Naive thymus-derived CD4-positive, alpha-beta T cell (primary cell): ENCODE results near the gene AATK. TPM values are rescaled to one million over a fixed set of nuclear protein-coding genes. Genes with fewer than 3 reads are reported as not detected.

Experiments
- ATAC-seq: fragments of 150-1000 bp; cut with Tn5 transposase; 2 replicates; pipeline ENCODE4 v1.10.0; 2021; ENCODE audit warnings: mild to moderate bottlenecking, moderate library complexity
- CTCF ChIA-PET: fragments of 350-600 bp; sonication (Branson Sonifier 250); formaldehyde crosslinking; loops from one replicate; lab custom pipeline; 2021; ENCODE audit warnings: antibody characterized with exemption; lab: Charles Lee
- POLR2A ChIA-PET: fragments of 350-600 bp; sonication (Branson Sonifier 250); formaldehyde crosslinking; loops from one replicate; lab custom pipeline; 2021; ENCODE audit warnings: antibody characterized with exemption, inconsistent platforms; lab: Charles Lee
- DNase-seq, 9 donors: peaks; one replicate each; pipeline versions ENCODE4 v3.0.0 to v3.0.0-alpha.2; 2020 to 2022; ENCODE audit warnings: mixed read lengths in 1 of 9
- H3K27ac ChIP-seq: one replicate; pipeline ENCODE4 v1.7.0; 2013; ENCODE audit warnings: mild to moderate bottlenecking, low read depth, low read length, moderate library complexity
- H3K27me3 ChIP-seq, 2 donors: one replicate each; pipeline ENCODE4 v1.7.0; 2013; ENCODE audit warnings: low read length in 2 of 2, mild to moderate bottlenecking in 2 of 2, moderate library complexity in 2 of 2; ENCODE audit not compliant: control insufficient read depth in 2 of 2, insufficient read depth in 2 of 2
- H3K36me3 ChIP-seq, 3 experiments: 1 replicate in 2 of 3; 2 replicates in 1 of 3; pipeline ENCODE4 v1.7.0; 2013; ENCODE audit warnings: low read length in 3 of 3, mild to moderate bottlenecking in 3 of 3, moderate library complexity in 1 of 3; ENCODE audit not compliant: insufficient read depth in 3 of 3, control insufficient read depth in 2 of 3
- H3K4me1 ChIP-seq, 2 donors: one replicate each; pipeline ENCODE4 v1.7.0; 2013; ENCODE audit warnings: low read length in 2 of 2, mild to moderate bottlenecking in 2 of 2, moderate library complexity in 1 of 2; ENCODE audit not compliant: control insufficient read depth in 2 of 2, insufficient read depth in 2 of 2
- H3K4me3 ChIP-seq: 2 replicates; pipeline ENCODE4 v1.7.0; 2013; ENCODE audit warnings: mild to moderate bottlenecking, low read length
- H3K9me3 ChIP-seq, 3 experiments: 1 replicate in 2 of 3; 2 replicates in 1 of 3; pipeline ENCODE4 v1.7.0; 2013; ENCODE audit warnings: low read length in 3 of 3; ENCODE audit not compliant: control insufficient read depth in 2 of 3
- H3K27ac Mint-ChIP-seq, 9 donors: one replicate each; pipeline ENCODE4 v1.8.0; 2020 to 2022; ENCODE audit warnings: mixed read lengths in 9 of 9, mild to moderate bottlenecking in 8 of 9, moderate library complexity in 5 of 9, inconsistent platforms in 2 of 9
- H3K27me3 Mint-ChIP-seq, 5 donors: one replicate each; pipeline ENCODE4 v1.8.0; 2021 to 2022; ENCODE audit warnings: mixed read lengths in 5 of 5, mild to moderate bottlenecking in 1 of 5
- H3K36me3 Mint-ChIP-seq, 5 donors: one replicate each; pipeline ENCODE4 v1.8.0; 2020 to 2022; ENCODE audit warnings: mixed read lengths in 5 of 5, mild to moderate bottlenecking in 3 of 5, inconsistent platforms in 1 of 5
- H3K4me1 Mint-ChIP-seq, 7 donors: one replicate each; pipeline ENCODE4 v1.8.0; 2020 to 2022; ENCODE audit warnings: mixed read lengths in 7 of 7, mild to moderate bottlenecking in 3 of 7, inconsistent platforms in 1 of 7
- H3K4me3 Mint-ChIP-seq, 10 donors: one replicate each; pipeline ENCODE4 v1.8.0; 2020 to 2022; ENCODE audit warnings: mild to moderate bottlenecking in 10 of 10, mixed read lengths in 10 of 10, moderate library complexity in 6 of 10, inconsistent platforms in 2 of 10
- H3K9me3 Mint-ChIP-seq, 11 donors: one replicate each; pipeline ENCODE4 v1.8.0; 2020 to 2022; ENCODE audit warnings: mixed read lengths in 11 of 11, mild to moderate bottlenecking in 4 of 11, inconsistent platforms in 1 of 11, moderate library complexity in 1 of 11
- intact Hi-C, 2 donors: fragments of 100-400 bp; cut with micrococcal nuclease; formaldehyde crosslinking; loops; one replicate each; pipeline ENCODE4 v1.15.1; 2023
- polyA plus RNA-seq, 2 donors: library from polyadenylated mRNA; unstranded; fragments of 300-500 nt; fragmentation: Illumina TruSeq; gene quantifications; one replicate each; pipeline ENCODE4 v1.2.3, GENCODE V29; 2021
- total RNA-seq, 6 experiments: library from RNA in 5 of 6; stranded (reverse) in 5 of 6; gene quantifications; 1 replicate in 5 of 6; 2 replicates in 1 of 6; pipeline ENCODE4 v1.2.3 and lab custom pipeline; 2021 to 2026

The AATK gene
- total and polyA plus RNA-seq, 7 experiments from 2014 or later = 0.46 to 10.4 (median 1.4) TPM; not detected in 2

- no peaks in the 10 kb centered on the region for H3K27me3 ChIP-seq
- H3K36me3 ChIP-seq = peaks cover 0 to 9% (median 0%) of the 10 kb centered on the region in 3 experiments
- H3K9me3 ChIP-seq = no peaks in the 10 kb centered on the region
- Mint-ChIP-seq H3K36me3 (no peaks in the 10 kb centered on the region), H3K4me3 (no peak overlapping the region), H3K27me3 (peaks cover 0 to 5% (median 0%) of the 10 kb centered on the region in 5 donors), H3K4me1 (no peaks in the 10 kb centered on the region), H3K27ac (no peak overlapping the region), H3K9me3 (no peaks in the 10 kb centered on the region)
- H3K4me1 ChIP-seq = no peaks in the 10 kb centered on the region
- H3K27ac ChIP-seq = no peak overlapping the region
- intact Hi-C loops = no loop called here
- ChIA-PET POLR2A (no interaction called here), CTCF (no interaction called here)
- DNase-seq (no peak), ATAC-seq (no peak)
- H3K4me3 ChIP-seq = no peak overlapping the region
Observed at GRCh38 chr17:81189016-81189415, 23.0 kb upstream of the AATK start.

DNA sequence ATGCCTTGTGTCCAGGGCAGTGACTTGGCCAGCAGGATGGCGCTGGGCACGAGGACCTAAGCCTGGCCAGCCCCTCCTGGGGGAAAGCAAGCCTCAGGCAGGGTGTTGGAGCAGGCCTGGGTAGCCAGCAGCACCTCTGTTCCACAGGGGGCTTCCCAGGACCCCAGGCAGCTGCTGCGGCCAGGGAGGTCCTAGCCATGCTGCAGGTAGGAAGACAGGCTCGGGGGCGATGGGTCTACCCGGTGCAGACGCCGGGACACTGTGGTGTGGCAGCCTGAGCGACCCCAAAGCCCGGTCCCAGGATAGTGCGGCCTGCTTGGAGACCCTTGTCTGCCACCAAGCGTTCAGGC lies 22.4 kb upstream of the AATK start:
- Histone ChIP-seq H3K27ac (no peak overlapping the region), H3K4me3 (no peak overlapping the region), H3K4me1 (no peaks in the 10 kb centered on the region), H3K36me3 (peaks cover 0 to 9% (median 0%) of the 10 kb centered on the region in 3 experiments), H3K27me3 (no peaks in the 10 kb centered on the region), H3K9me3 (no peaks in the 10 kb centered on the region)
- Mint-ChIP-seq H3K9me3 (no peaks in the 10 kb centered on the region), H3K4me1 (no peaks in the 10 kb centered on the region), H3K27me3 (peaks cover 0 to 7% (median 0%) of the 10 kb centered on the region in 5 donors), H3K4me3 (no peak overlapping the region), H3K36me3 (no peaks in the 10 kb centered on the region), H3K27ac (no peak overlapping the region)
- CTCF ChIA-PET = no interaction called here
- ATAC-seq = no peak
- intact Hi-C loops = no loop called here
- DNase-seq = no peak
- POLR2A ChIA-PET = no interaction called here

DNA sequence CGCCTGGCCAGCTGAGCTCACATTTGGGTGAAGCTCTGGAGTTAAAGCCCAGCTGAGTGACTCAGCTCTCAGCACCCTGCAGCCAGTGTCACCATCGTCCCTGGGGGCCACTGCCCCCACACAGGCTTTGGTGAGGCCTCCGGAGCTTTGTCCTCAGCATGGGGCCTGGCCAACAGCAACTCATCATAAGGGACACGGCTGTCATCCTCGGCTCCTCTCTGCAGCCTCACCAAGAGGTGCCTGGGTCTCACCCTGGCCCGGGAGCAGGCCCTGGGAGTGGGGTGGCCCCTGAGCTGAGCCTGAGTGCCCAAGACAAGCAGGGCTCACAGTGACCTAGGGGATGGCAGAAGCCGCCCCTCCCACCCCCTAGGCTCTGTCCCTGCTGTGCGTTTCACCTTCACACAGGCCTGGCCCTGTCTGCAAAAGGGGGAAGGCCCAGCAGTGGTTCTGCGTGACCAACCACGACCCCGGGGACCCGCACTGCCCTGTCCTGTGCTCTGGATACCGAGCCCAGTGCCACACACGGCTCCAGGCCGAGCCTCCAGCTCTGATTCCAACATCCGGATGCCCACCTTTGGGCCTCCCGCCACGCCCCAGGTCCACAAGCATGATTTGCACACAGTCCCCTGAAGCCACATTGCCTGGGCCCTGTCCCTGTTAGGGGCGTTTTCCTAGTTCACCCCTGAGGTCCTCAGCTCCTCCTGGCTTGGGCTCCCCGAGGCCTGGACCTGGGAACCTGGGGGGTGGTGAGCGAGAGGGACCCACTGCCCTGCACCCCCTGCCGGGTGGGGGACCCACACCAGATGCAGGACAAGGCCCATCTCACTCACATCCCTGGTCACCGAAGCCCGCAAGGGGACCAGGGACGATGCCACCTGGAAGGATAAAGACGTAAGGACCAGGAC lies 21.8 kb upstream of the AATK start:
- no peak overlapping the region for H3K27ac Mint-ChIP-seq
- ChIA-PET CTCF (no interaction called here), POLR2A (no interaction called here)
- Histone ChIP-seq H3K27ac (no peak overlapping the region), H3K36me3 (peaks cover 0 to 9% (median 0%) of the 10 kb centered on the region in 3 experiments), H3K4me3 (no peak overlapping the region), H3K9me3 (no peaks in the 10 kb centered on the region), H3K27me3 (no peaks in the 10 kb centered on the region), H3K4me1 (no peaks in the 10 kb centered on the region)
- intact Hi-C loops = no loop called here
- no peaks in the 10 kb centered on the region for H3K36me3 Mint-ChIP-seq
- peaks cover 0 to 7% (median 0%) of the 10 kb centered on the region in 5 donors for H3K27me3 Mint-ChIP-seq
- no peaks in the 10 kb centered on the region for H3K4me1 Mint-ChIP-seq
- H3K4me3 Mint-ChIP-seq = no peak overlapping the region
- no peaks in the 10 kb centered on the region for H3K9me3 Mint-ChIP-seq
- no peak for DNase-seq
- ATAC-seq = no peak

GRCh38 chr17:81187120-81187519 lies 21.1 kb upstream of the AATK start:
- H3K9me3 ChIP-seq = no peaks in the 10 kb centered on the region
- peaks cover 0 to 7% (median 0%) of the 10 kb centered on the region in 5 donors for H3K27me3 Mint-ChIP-seq
- H3K4me3 ChIP-seq = no peak overlapping the region
- intact Hi-C loops = no loop called here
- no peak overlapping the region for H3K4me3 Mint-ChIP-seq
- ChIA-PET CTCF (no interaction called here), POLR2A (no interaction called here)
- DNase-seq (no peak), ATAC-seq (no peak)
- H3K27ac ChIP-seq = no peak overlapping the region
- H3K27ac Mint-ChIP-seq = no peak overlapping the region
- peaks cover 0 to 9% (median 0%) of the 10 kb centered on the region in 3 experiments for H3K36me3 ChIP-seq
- no peaks in the 10 kb centered on the region for H3K4me1 Mint-ChIP-seq
- no peaks in the 10 kb centered on the region for H3K36me3 Mint-ChIP-seq
- H3K9me3 Mint-ChIP-seq = no peaks in the 10 kb centered on the region
- no peaks in the 10 kb centered on the region for H3K4me1 ChIP-seq
- no peaks in the 10 kb centered on the region for H3K27me3 ChIP-seq

- H3K27me3 ChIP-seq = no peaks in the 10 kb centered on the region
- peaks cover 0 to 7% (median 0%) of the 10 kb centered on the region in 3 experiments for H3K36me3 ChIP-seq
- Mint-ChIP-seq H3K4me3 (no peak overlapping the region), H3K36me3 (no peaks in the 10 kb centered on the region), H3K4me1 (no peaks in the 10 kb centered on the region), H3K9me3 (no peaks in the 10 kb centered on the region), H3K27me3 (peaks cover 0 to 7% (median 0%) of the 10 kb centered on the region in 5 donors), H3K27ac (no peak overlapping the region)
- DNase-seq = no peak
- ATAC-seq = no peak
- POLR2A ChIA-PET = no interaction called here
- H3K4me1 ChIP-seq = no peaks in the 10 kb centered on the region
- no peaks in the 10 kb centered on the region for H3K9me3 ChIP-seq
- intact Hi-C loops = no loop called here
- CTCF ChIA-PET = no interaction called here
- H3K27ac ChIP-seq = no peak overlapping the region
- H3K4me3 ChIP-seq = no peak overlapping the region
Observed at GRCh38 chr17:81186203-81186602, 20.2 kb upstream of the AATK start.

DNA sequence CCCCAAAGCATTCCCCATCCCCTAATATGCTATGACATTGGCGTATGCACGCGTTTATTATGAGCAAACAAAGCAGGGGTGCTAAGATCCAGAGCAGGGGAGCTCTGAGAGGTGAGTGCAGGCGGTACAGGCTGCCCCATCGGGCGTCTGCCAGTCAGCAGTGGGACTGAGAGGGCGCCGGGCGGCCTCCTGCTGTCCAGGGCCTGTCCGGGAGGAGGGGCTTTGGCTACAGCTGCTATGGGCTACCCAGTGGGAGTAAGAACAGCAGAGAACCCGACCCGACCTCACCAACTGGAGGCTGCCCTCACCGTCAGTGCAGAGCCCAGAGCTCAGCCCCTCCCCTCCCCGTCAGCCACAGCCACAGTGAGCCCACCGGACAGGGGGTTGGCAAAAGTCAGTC lies 18.5 kb upstream of the AATK start:
- ATAC-seq = no peak
- no peaks in the 10 kb centered on the region for H3K27me3 ChIP-seq
- no peak for DNase-seq
- Mint-ChIP-seq H3K27me3 (peaks cover 0 to 7% (median 0%) of the 10 kb centered on the region in 5 donors), H3K4me3 (no peak overlapping the region), H3K27ac (no peak overlapping the region), H3K36me3 (no peaks in the 10 kb centered on the region), H3K4me1 (no peaks in the 10 kb centered on the region), H3K9me3 (no peaks in the 10 kb centered on the region)
- no peaks in the 10 kb centered on the region for H3K36me3 ChIP-seq
- ChIA-PET POLR2A (no interaction called here), CTCF (no interaction called here)
- H3K9me3 ChIP-seq = no peaks in the 10 kb centered on the region
- no peak overlapping the region for H3K4me3 ChIP-seq
- no peaks in the 10 kb centered on the region for H3K4me1 ChIP-seq
- intact Hi-C loops = no loop called here
- H3K27ac ChIP-seq = no peak overlapping the region

DNA sequence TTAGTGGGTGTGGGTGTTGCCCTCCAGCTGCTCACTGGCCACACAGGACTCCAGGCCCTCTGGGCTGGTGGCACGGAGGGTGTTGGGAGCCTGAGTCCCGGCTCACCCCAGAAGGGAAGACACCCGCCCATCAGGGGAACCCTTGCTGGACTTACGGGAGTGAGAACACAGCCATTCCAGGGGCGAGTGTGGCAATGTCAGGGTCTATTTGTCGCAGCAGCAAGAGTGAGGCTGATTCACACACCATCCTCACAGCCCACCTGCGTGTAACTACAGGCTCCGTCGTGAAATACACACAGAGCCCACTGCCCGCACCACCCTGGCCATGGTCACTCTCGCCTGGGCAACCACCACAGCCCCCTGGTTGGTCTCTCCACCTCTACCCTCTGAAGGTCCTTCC lies 17.8 kb upstream of the AATK start:
- Histone ChIP-seq H3K36me3 (no peaks in the 10 kb centered on the region), H3K27ac (no peak overlapping the region), H3K9me3 (no peaks in the 10 kb centered on the region), H3K4me1 (no peaks in the 10 kb centered on the region), H3K4me3 (no peak overlapping the region), H3K27me3 (no peaks in the 10 kb centered on the region)
- H3K4me3 Mint-ChIP-seq = no peak overlapping the region
- no peak overlapping the region for H3K27ac Mint-ChIP-seq
- no peak for ATAC-seq
- no peaks in the 10 kb centered on the region for H3K4me1 Mint-ChIP-seq
- ChIA-PET CTCF (no interaction called here), POLR2A (no interaction called here)
- DNase-seq = no peak
- H3K36me3 Mint-ChIP-seq = no peaks in the 10 kb centered on the region
- intact Hi-C loops = no loop called here
- H3K9me3 Mint-ChIP-seq = no peaks in the 10 kb centered on the region
- peaks cover 0 to 7% (median 0%) of the 10 kb centered on the region in 5 donors for H3K27me3 Mint-ChIP-seq
